ENCODE data around the gene MACROD2. TPM values are rescaled to one million over a fixed set of nuclear protein-coding genes. Genes with fewer than 3 reads are reported as not detected.

The MACROD2 gene
- total RNA-seq, 1 donor from 2014 or later, result 0.13 TPM

GRCh38 chr20:15875446-15875845 lies 1880.1 kb downstream of the MACROD2 start:
- DNase-seq (ENCODE audit: low read depth in 2 of 2), result no peak

GRCh38 chr20:15882553-15882952 lies 1887.2 kb downstream of the MACROD2 start:
- DNase-seq (ENCODE audit: low read depth in 2 of 2), result no peak

- DNase-seq (ENCODE audit: low read depth in 2 of 2), result no peak
These were observed 1890.9 kb downstream of the MACROD2 start for GRCh38 chr20:15886250-15886649.

- no peak for DNase-seq (ENCODE audit: low read depth in 2 of 2)
These were observed 1892.1 kb downstream of the MACROD2 start for GRCh38 chr20:15887387-15887786.

GRCh38 chr20:15889061-15889460 lies 1893.7 kb downstream of the MACROD2 start:
- DNase-seq (ENCODE audit: low read depth in 2 of 2), result no peak

- DNase-seq (ENCODE audit: low read depth in 2 of 2), result no peak
These were observed 1894.4 kb downstream of the MACROD2 start for GRCh38 chr20:15889514-15890256.

GRCh38 chr20:15890407-15890982 lies 1895.2 kb downstream of the MACROD2 start:
- no peak for DNase-seq (ENCODE audit: low read depth in 2 of 2)

GRCh38 chr20:15895126-15895525 lies 1899.8 kb downstream of the MACROD2 start:
- DNase-seq (ENCODE audit: low read depth in 2 of 2), result no peak

- peak; percentile 20 to 64 for DNase-seq (ENCODE audit: low read depth in 2 of 2)
These were observed 1900.3 kb downstream of the MACROD2 start for GRCh38 chr20:15895560-15896084.

- no peak for DNase-seq (ENCODE audit: low read depth in 2 of 2)
These were observed 1904.7 kb downstream of the MACROD2 start for GRCh38 chr20:15899967-15900366.

GRCh38 chr20:15900443-15900842 lies 1905.1 kb downstream of the MACROD2 start:
- no peak for DNase-seq (ENCODE audit: low read depth in 2 of 2)

- DNase-seq (ENCODE audit: low read depth in 2 of 2), result peak in 1 of 2 donors; percentile 10
These were observed 1907.2 kb downstream of the MACROD2 start for GRCh38 chr20:15902493-15902892.

- no peak for DNase-seq (ENCODE audit: low read depth in 2 of 2)
These were observed 1910.3 kb downstream of the MACROD2 start for GRCh38 chr20:15905661-15906060.

- DNase-seq (ENCODE audit: low read depth in 2 of 2), result no peak
These were observed 1914.7 kb downstream of the MACROD2 start for GRCh38 chr20:15909995-15910394.

- peak; percentile 59 to 92 for DNase-seq (ENCODE audit: low read depth in 2 of 2)
These were observed 1916.3 kb downstream of the MACROD2 start for GRCh38 chr20:15911581-15911980.

GRCh38 chr20:15913391-15914025 lies 1918.2 kb downstream of the MACROD2 start:
- DNase-seq (ENCODE audit: low read depth in 2 of 2), result no peak

GRCh38 chr20:15916623-15917022 lies 1921.3 kb downstream of the MACROD2 start:
- DNase-seq (ENCODE audit: low read depth in 2 of 2), result no peak

- DNase-seq (ENCODE audit: low read depth in 2 of 2), result peak in 1 of 2 donors; percentile 46
These were observed 1922.0 kb downstream of the MACROD2 start for GRCh38 chr20:15917283-15917682.

GRCh38 chr20:15918631-15919030 lies 1923.3 kb downstream of the MACROD2 start:
- no peak for DNase-seq (ENCODE audit: low read depth in 2 of 2)

- DNase-seq (ENCODE audit: low read depth in 2 of 2), result no peak
These were observed 1923.8 kb downstream of the MACROD2 start for GRCh38 chr20:15919118-15919517.

- DNase-seq (ENCODE audit: low read depth in 2 of 2), result no peak
These were observed 1926.6 kb downstream of the MACROD2 start for GRCh38 chr20:15921930-15922329.

- DNase-seq (ENCODE audit: low read depth in 2 of 2), result no peak
These were observed 1927.2 kb downstream of the MACROD2 start for GRCh38 chr20:15922556-15922955.
